Testis (tissue), 2 donors: ENCODE results near the gene PAMR1.

Experiments used
- POLR2A ChIP-seq: fragments of 450-650 bp; IDR thresholded peaks from one replicate; pipeline ENCODE4 v1.6.1; 2017; ENCODE audit warnings: antibody characterized with exemption, mild to moderate bottlenecking, moderate library complexity
- TF ChIP-seq, protein P1 (sequence below), 3 experiments: fragments of 450-650 bp in 2 of 3; fragments of 200-600 bp in 1 of 3; sonication (generic) in 1 of 3; IDR thresholded peaks; one replicate each; pipeline ENCODE4 v1.5.1; 2016 to 2019; ENCODE audit warnings: antibody characterized with exemption in 3 of 3, mild to moderate bottlenecking in 2 of 3, moderate library complexity in 1 of 3

DNA sequence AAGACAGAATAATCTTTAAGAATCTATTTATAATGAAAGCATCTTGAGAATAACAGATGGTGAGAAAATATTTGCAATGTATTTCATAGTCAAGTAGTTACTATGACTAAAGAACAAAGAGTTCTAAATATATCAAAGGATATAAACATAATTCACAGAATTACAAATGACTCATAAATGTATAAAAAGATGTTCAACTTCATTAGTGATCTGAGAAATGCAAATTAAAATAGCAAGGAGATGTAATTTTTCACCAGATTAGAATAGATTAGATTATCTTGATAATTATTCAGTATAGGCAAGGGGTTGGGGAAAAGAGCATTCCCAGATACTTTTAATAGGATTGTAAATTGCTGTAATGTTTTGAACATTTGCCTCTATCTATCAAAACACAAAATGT, 30.1 kb upstream of the PAMR1 start:
- TF ChIP-seq, protein P1, sequence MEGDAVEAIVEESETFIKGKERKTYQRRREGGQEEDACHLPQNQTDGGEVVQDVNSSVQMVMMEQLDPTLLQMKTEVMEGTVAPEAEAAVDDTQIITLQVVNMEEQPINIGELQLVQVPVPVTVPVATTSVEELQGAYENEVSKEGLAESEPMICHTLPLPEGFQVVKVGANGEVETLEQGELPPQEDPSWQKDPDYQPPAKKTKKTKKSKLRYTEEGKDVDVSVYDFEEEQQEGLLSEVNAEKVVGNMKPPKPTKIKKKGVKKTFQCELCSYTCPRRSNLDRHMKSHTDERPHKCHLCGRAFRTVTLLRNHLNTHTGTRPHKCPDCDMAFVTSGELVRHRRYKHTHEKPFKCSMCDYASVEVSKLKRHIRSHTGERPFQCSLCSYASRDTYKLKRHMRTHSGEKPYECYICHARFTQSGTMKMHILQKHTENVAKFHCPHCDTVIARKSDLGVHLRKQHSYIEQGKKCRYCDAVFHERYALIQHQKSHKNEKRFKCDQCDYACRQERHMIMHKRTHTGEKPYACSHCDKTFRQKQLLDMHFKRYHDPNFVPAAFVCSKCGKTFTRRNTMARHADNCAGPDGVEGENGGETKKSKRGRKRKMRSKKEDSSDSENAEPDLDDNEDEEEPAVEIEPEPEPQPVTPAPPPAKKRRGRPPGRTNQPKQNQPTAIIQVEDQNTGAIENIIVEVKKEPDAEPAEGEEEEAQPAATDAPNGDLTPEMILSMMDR (IDR thresholded peaks at IDR 0.05): no peak
- TF ChIP-seq POLR2A: no peak
